Measurements from ENCODE around the gene ATP2B1. TPM values are rescaled to one million over a fixed set of nuclear protein-coding genes. Genes with fewer than 3 reads are reported as not detected.
A peak's percentile ranks its signal among the peaks of the same experiment; 100 is the strongest.

The ATP2B1 gene
- total RNA-seq, 2 donors from 2014 or later, result 21.1 to 27.0 TPM

DNA sequence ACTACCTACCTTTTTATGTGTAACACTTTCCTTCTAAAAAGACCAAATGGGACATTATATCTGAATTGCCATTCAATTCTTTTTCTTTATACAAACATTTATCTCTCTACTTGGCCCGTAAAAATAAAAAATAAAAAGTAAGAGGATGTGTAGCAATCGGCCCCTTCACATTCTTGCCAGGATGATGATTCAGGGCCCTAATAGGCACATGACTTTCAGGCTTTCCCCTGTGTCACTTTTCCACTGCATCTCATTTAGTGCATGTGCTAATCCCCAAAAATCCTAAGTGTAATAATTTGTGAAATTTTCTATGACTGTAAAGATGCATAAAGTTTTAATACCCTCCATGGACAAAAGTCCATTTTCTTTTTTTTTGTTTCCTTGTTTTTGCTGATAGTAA lies 23.0 kb upstream of the ATP2B1 start:
- Mint-ChIP-seq H3K27ac (no peak overlapping the region), H3K9me3 (no peaks in the 10 kb centered on the region), H3K36me3 (ENCODE audit: low read depth) (no peaks in the 10 kb centered on the region), H3K4me1 (peaks cover 4% of the 10 kb centered on the region), H3K4me3 (no peak overlapping the region), H3K27me3 (no peaks in the 10 kb centered on the region)
- ATAC-seq (replicated peaks), result no peak

DNA sequence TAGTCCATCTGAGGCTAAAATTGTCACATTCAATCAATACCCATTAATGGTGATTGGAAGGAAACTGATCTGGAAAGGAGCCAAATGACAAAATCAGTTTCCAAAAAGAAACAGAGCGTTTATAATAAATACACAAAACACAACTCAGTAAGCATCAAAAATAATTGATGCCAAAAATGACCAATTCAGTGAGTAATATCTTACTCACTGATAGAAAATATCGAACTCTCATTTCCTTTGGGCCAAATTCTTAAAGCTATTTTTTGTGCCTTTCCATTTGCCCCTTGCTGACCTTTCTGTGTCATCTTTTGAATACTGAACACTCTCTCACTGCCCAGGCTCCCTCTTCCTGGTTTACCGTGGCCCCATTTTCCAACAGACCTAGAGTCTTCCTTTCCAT lies 22.5 kb upstream of the ATP2B1 start:
- H3K4me1 Mint-ChIP-seq, result peaks cover 4% of the 10 kb centered on the region
- H3K9me3 Mint-ChIP-seq, result no peaks in the 10 kb centered on the region
- H3K27ac Mint-ChIP-seq, result no peak overlapping the region
- H3K4me3 Mint-ChIP-seq, result no peak overlapping the region
- H3K27me3 Mint-ChIP-seq, result no peaks in the 10 kb centered on the region
- no peak for ATAC-seq (replicated peaks)
- no peaks in the 10 kb centered on the region for H3K36me3 Mint-ChIP-seq (ENCODE audit: low read depth)

DNA sequence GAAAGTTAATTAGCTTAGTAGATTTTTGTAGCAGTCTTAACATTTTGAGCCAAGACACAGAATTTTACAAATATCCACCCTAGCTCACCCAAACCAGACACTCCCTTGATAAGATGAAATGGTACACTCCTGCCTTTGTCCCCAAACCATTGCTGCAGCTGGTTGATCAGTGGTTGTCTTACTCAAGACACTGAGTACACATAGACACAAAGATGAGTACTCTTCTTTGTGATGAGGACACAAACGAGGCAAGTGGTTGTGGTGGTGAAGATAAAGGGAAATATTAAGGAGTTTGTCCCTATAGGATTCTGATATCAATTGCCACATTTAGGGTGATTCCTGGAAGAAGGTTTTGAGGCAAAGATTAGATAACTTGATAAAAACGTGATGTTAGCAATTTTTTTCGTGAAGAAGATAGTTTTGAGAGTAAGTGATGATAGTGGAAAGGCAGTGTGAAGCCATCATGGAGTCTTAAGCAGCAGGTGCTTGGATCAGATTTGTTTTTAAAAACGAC lies 21.4 kb upstream of the ATP2B1 start:
- Mint-ChIP-seq H3K27me3 (no peaks in the 10 kb centered on the region), H3K27ac (no peak overlapping the region), H3K36me3 (ENCODE audit: low read depth) (no peaks in the 10 kb centered on the region), H3K9me3 (no peaks in the 10 kb centered on the region), H3K4me3 (no peak overlapping the region), H3K4me1 (peaks cover 4% of the 10 kb centered on the region)
- no peak for ATAC-seq (replicated peaks)

DNA sequence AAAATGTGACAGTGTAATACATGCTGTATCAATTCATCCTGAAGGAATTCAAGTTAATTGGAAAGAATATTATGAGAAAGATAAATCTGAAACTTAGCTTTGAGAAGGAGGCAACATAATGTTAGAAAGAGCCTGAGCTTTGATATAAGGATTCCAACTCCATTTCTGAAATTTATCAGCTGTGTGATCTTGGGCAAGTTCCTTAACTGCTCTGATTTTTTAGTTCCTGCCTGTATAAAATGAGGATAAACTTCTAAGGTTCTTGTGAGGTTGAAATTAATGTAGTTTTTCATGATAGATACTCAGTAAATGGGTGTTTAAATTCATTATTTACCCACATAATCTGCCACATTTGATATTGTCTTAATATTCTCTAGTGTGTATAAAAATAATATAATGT lies 14.6 kb upstream of the ATP2B1 start:
- H3K4me1 Mint-ChIP-seq, result no peaks in the 10 kb centered on the region
- no peaks in the 10 kb centered on the region for H3K36me3 Mint-ChIP-seq (ENCODE audit: low read depth)
- H3K9me3 Mint-ChIP-seq, result no peaks in the 10 kb centered on the region
- ATAC-seq (replicated peaks), result no peak
- H3K4me3 Mint-ChIP-seq, result no peak overlapping the region
- H3K27me3 Mint-ChIP-seq, result no peaks in the 10 kb centered on the region
- no peak overlapping the region for H3K27ac Mint-ChIP-seq

DNA sequence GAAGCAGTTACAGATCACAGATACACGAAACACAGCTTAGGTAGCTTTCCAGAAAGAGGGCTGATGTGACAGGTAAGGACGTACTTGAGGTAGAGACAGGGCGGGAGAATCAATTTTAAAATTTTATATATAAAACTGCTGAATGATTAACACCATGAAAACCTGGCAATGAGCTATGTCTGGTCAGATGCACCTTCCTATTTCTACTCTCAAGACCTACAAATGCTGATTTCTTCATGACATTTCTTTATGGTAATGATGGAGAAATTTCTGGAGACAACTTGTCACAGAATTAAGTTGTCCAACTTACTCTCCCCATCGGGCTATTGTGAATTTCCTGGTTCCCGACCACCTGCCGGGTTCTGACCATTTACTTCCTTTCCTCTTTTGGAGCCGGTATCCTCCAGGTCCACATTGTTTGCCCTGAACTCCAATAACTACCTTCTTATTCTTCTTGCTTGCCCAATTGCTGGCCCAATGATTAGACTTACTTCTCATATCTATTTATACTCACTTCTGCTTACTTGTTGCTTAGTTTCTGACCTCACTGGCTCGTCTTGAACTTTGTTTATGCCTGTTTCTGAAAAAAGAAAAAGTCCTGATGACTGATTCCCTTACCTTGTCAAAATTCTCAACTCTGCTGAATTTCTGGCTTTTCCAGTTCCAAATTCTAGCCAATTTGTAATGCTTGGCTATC lies 12.8 kb upstream of the ATP2B1 start:
- peaks cover 7% of the 10 kb centered on the region for H3K9me3 Mint-ChIP-seq
- no peak for ATAC-seq (replicated peaks)
- no peak overlapping the region for H3K27ac Mint-ChIP-seq
- no peaks in the 10 kb centered on the region for H3K36me3 Mint-ChIP-seq (ENCODE audit: low read depth)
- no peaks in the 10 kb centered on the region for H3K4me1 Mint-ChIP-seq
- H3K27me3 Mint-ChIP-seq, result no peaks in the 10 kb centered on the region
- no peak overlapping the region for H3K4me3 Mint-ChIP-seq

DNA sequence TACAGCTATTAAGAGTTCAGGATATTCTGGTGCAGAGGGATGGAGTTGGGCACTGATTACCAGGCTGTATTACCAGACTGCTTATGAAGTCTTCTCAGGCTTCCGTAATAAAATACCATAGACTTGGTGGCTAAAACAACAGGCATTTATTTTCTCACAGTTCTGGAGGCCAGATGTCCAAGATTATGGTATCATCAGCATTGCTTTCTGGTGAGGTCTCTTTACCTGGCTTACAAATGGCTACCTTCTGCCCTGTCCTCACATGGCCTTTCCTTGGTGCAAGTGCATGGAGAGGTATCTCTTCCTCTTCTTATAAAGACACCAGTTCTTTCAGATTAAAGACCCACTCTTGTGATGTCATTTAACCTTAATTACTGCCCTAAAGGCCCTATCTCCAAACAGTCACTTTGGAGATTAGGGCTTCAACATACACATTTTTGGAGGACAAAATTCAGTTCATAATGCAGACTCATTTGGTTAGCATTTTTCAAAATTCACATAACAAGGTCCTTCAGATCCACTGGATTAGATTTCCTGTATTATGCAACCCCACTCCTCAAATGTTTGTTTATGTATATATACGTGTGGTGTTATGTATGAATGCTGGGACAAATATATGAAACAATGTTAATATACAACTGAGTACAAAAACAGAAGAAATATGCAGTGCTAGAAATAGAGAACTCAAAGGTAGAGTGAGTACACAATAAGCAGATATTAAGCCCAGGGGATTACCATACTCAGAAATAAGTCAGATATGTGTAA lies 9.3 kb upstream of the ATP2B1 start:
- Mint-ChIP-seq H3K4me3 (no peak overlapping the region), H3K36me3 (ENCODE audit: low read depth) (no peaks in the 10 kb centered on the region), H3K27me3 (no peaks in the 10 kb centered on the region), H3K27ac (no peak overlapping the region), H3K4me1 (no peaks in the 10 kb centered on the region), H3K9me3 (peaks cover 17% of the 10 kb centered on the region)
- ATAC-seq (replicated peaks), result no peak

DNA sequence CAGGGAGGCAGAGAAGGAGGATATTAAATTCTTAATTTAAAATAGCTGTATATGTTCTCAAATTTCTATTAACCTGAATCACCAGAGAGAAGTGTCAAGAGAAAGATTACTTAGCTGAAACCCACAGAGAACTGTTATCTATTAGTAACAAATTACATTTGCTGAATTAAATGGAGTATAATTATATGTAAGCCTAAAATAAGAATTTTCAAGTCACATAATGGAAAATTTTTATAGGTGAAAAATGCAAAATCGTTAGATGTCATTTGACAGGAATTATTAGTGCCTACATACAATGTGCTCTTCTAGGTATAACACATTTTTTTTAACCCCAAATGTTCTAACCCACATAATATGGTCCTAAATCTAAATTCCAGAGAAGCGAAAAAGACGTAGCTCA lies 4.1 kb upstream of the ATP2B1 start:
- Mint-ChIP-seq H3K4me1 (peaks cover 5% of the 10 kb centered on the region), H3K36me3 (ENCODE audit: low read depth) (peaks cover 14% of the 10 kb centered on the region), H3K27me3 (no peaks in the 10 kb centered on the region), H3K9me3 (peaks cover 17% of the 10 kb centered on the region), H3K4me3 (no peak overlapping the region), H3K27ac (no peak overlapping the region)
- ATAC-seq (replicated peaks), result no peak

DNA sequence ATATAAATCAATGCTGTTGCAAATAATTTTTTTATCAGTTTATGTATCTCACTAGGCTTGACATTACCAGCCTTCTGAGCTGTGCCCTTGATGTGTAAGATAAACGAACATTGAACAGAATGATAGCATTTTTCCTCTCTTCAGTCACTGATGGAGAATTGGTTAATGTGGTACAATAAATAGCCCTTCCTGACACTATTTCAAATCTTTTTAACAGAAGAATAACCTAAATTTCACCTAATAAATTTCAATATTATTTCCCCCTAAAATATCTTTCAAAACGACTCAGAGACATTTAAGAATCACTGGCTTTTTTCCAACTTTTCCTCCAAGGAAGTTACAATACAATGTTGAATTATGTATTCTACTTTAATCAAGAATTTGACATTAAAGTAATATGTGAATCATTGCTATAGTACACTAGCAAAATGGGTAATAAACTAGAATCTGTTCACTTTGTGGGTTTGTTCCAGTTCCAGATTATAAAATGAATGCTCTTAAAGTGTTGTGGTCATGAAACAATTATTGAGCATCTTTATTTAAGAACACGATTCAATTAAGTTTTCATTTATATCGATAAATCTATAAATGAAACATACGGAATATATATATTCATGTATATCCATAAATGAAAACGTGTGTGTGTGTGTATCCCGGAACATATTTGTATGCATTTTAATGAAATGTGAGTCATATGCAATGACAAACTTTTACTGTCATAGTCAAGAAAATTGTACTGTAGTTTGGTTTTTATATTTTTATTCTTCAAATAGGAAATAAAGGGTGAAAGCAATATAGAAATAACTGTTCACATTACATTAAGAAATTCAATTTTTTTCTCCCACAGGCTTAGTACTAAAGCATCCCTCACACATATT lies 2.5 kb upstream of the ATP2B1 start:
- H3K27me3 Mint-ChIP-seq, result no peaks in the 10 kb centered on the region
- peaks cover 10% of the 10 kb centered on the region for H3K9me3 Mint-ChIP-seq

DNA sequence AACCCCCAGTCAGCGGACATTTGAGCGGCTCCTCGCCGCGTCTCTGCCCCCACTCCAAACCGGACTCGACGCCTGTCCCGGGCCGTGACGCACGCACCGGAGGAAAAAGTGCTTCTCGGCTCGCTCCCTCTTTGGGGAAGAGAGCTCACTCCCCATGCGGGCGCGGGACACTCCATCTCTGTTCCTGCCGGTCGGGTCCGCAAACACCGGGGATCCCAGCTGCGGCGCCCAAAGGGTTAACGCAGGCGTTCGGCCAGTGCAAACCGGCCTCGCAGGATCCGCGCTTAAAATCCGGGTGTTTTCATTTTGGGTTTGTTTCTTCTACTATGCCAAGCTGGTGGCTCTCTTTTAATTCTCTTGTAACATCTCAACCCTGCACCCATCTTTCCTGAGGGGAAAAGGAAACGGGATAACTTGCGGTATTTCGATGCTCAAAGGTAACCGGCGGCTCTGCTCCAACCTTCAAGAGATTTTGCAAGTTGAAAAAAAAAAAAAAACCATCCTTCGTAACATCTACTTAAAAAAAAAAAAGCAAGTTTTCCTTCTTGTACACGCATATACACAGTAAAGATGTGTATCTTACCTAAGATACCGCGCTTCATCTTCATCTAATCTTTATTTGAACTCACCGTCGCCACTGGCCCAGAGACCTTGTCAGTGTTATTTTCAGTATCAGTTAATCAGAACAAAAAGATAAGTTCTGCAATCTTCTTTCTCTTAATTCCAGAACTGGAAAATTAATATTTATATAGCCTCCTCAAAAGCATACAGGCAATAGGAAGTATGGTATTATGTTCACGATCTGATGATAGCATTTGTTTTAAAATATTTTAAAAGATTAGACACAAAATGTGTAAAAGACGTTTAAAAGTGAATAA lies 1.6 kb upstream of the ATP2B1 start:
- Mint-ChIP-seq H3K4me1 (peaks cover 24% of the 10 kb centered on the region), H3K4me3 (peak overlapping the region; percentile 92), H3K27ac (peak overlapping the region; percentile 95), H3K27me3 (no peaks in the 10 kb centered on the region), H3K36me3 (ENCODE audit: low read depth) (peaks cover 29% of the 10 kb centered on the region), H3K9me3 (peaks cover 6% of the 10 kb centered on the region)
- no peak for ATAC-seq (replicated peaks)

More for the DNA sequence above, 2.5 kb upstream of the ATP2B1 start:
- Mint-ChIP-seq H3K4me3 (peak overlapping the region; percentile 92), H3K36me3 (ENCODE audit: low read depth) (peaks cover 29% of the 10 kb centered on the region), H3K27ac (peak overlapping the region; percentile 95), H3K4me1 (peaks cover 15% of the 10 kb centered on the region)
- ATAC-seq (replicated peaks), result no peak

DNA sequence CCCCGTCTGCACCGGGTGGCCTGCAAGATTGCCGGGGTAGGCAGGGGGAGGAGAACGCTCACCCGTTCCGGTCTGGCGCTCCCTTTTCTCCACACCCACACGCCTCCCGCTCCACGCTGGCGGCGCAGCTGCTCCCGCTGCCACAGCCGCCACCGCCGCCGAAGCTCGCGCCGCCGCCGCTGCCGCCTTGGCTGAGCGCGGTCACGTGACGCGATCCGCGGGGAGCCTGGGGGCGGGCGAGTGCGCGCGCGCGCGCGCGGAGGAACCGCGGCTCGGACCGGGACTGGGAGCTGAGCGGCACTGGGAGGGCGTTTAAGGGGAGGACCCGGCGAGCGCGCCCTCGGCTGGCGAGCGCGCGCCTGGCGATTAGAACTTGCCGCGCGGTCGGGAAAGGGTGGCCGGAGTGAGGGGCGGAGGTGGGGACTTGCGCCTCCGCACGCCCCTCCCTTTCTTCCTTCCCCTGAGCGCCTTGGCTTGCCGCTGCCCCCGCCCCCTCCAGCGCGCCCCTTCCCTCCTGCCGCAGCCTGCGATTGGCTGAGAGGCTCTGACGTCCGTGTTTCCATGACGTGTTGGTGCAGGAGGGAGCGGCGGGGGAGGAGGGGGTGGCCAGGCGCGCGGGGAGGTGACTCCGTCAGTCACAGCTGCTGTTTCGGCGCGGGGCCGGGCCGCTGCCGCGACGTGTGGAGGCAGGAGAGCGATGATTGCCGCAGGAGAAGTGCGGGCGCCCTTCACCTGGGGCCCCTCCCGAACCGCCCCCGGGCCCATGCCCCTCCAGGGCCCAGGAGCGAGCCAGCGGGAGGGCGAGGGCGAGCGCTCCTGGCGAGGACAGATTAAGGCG lies 738 bp upstream of the ATP2B1 start:
- Mint-ChIP-seq H3K36me3 (ENCODE audit: low read depth) (peaks cover 29% of the 10 kb centered on the region), H3K27me3 (no peaks in the 10 kb centered on the region), H3K9me3 (no peaks in the 10 kb centered on the region), H3K4me1 (peaks cover 29% of the 10 kb centered on the region), H3K4me3 (peak overlapping the region; percentile 92), H3K27ac (peak overlapping the region; percentile 95)
- peak; percentile 74 for ATAC-seq (replicated peaks)

DNA sequence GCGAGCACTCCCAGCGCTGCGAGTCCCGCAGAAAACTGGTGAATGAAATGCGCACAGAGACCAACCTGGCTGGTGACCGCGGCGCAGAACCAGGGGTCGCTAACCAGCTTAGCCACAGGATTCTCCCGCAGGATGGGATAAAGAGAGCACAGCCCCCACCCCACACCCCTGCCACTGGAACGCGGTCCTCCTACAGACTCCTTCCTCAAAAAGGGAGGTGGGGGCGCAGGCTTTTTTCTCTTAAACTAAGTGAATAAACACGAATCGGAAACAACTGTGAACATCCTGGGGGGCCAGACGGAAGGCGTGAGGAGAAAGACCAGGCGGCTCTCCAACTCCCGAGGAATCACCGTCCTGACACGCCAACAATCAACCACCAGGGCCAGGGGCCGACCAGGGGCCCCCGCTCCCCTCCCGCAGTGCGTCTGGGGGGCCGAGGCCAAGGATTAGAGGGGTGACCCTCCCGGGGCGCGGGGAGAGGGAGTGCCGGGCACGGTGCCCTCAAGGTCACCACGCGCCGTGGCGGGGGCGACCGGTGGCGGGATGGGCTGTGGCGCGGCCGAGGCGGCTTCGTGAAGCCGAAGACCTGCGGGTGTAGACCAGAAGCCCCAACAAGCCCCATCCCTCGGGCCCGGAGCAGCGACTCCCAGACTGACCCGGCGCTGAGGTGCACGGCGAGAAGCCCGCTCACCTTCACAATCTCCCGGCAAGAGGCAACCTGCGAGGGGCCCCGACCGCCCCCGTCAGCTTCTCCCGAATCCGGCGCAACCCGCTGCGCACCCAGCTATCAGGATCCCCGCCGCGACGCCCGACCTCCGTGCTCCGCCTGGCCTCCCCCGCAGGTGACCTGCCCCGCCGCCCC lies 704 bp downstream of the ATP2B1 start:
- Mint-ChIP-seq H3K27ac (peak overlapping the region; percentile 98), H3K4me1 (peaks cover 35% of the 10 kb centered on the region), H3K9me3 (no peaks in the 10 kb centered on the region), H3K4me3 (peak overlapping the region; percentile 94), H3K27me3 (no peaks in the 10 kb centered on the region), H3K36me3 (ENCODE audit: low read depth) (peaks cover 29% of the 10 kb centered on the region)
- ATAC-seq (replicated peaks), result no peak

DNA sequence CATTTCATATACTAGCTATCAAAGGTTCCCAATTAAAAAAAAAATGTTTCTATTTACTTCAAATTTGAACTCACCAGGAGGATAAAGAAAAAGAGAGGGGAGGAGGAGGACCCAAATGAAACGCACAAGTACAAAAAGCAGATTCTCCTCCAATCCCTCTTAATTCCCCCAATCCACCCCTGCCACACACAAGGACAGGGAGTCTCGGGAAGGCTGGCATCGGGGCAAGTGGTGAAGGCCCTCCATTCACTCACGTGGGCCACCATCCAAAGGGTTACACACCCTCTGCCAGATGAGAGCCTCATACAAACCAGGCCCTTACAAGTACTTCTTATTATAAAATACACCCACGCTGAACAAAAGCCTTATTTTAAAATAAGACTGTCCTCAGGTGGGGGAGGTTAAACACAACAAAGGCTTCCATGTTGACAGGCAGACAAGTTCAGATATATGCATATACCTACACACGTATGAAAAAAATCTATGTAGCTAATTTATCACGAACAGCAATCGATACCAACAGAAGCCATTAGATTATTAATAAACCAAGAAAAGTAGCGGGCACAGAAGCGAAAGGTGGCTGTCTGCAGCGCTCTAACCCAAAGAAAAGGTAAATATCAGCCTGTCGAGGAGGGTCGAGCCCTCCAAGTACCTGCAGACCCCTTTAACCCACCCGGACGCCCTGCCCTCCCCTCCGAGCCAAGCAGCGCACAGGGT lies 1.5 kb downstream of the ATP2B1 start:
- Mint-ChIP-seq H3K27ac (peak overlapping the region; percentile 98), H3K4me1 (peaks cover 40% of the 10 kb centered on the region), H3K36me3 (ENCODE audit: low read depth) (peaks cover 29% of the 10 kb centered on the region), H3K4me3 (peak overlapping the region; percentile 94), H3K9me3 (no peaks in the 10 kb centered on the region), H3K27me3 (no peaks in the 10 kb centered on the region)
- no peak for ATAC-seq (replicated peaks)

All from activated T-helper 17 cell treated with anti-CD3 and anti-CD28 coated beads, Interleukin-2, amount 50 U/mL, for 72 hours (primary cell).